ENCODE measurements around the gene AMY2B. TPM values are rescaled to one million over a fixed set of nuclear protein-coding genes. Genes with fewer than 3 reads are reported as not detected.

Gene AMY2B
- total and polyA plus RNA-seq, 9 of the 15 experiments (the other 6 are each of a cell fraction or from before 2014, with no cell fraction given), result 0.22 to 2.0 (median 0.49) TPM

DNA sequence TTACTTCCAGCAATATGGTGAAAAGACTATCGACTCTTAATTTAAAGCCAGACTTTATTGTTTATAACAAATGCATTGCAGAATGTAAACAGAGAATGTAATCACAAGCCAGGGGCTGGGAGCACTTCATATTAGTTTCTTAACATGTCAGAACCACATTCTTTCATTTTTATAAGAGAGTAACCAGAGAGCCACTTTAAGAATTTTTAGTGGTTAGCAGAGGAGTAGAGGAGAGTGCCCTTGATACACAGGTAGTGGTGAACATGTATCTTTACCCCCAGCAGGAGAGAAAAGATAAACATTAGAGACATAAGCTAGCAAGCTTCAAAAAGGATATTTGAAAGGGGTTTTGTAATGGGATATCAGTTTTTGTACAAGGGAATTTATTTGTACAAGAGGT, 11.1 kb downstream of the AMY2B start:
- Histone ChIP-seq H2AFZ (ENCODE audit: low read depth, low read length) (no peak overlapping the region), H3K4me3 (no peak overlapping the region), H3K27ac (ENCODE audit: extremely low read depth, low read depth, low read length) (no peak overlapping the region), H3K9ac (ENCODE audit: insufficient read depth in 1 of 2, low read depth in 2 of 2, low read length in 2 of 2) (no peak overlapping the region), H3K4me1 (replicated peaks in 1 of 2; ENCODE audit: control insufficient read depth in 2 of 2, insufficient read depth in 2 of 2, low read length in 2 of 2) (no peaks in the 10 kb centered on the region), H3K9me3 (replicated peaks; ENCODE audit: control insufficient read depth, insufficient read depth, low read depth, low read length) (no peaks in the 10 kb centered on the region), H4K20me1 (replicated peaks; ENCODE audit: control insufficient read depth, insufficient read depth, low read length) (no peaks in the 10 kb centered on the region), H3K79me2 (ENCODE audit: control insufficient read depth, insufficient read depth, low read length) (no peaks in the 10 kb centered on the region), H3K27me3 (ENCODE audit: control insufficient read depth in 2 of 2, insufficient read depth in 2 of 2, low read length in 2 of 2) (no peaks in the 10 kb centered on the region), H3K36me3 (ENCODE audit: control insufficient read depth, insufficient read depth, low read length) (no peaks in the 10 kb centered on the region), H3K9me1 (ENCODE audit: control insufficient read depth, insufficient read depth, low read length) (no peaks in the 10 kb centered on the region), H3K4me2 (ENCODE audit: insufficient read depth, low read length) (no peak overlapping the region)
- intact Hi-C loops (cut with micrococcal nuclease) (no loop called here), in situ Hi-C loops (cut with MboI) (no loop called here)
- no TSS peak for BruUV-seq (replicated peaks)
- TF ChIP-seq, protein P1, sequence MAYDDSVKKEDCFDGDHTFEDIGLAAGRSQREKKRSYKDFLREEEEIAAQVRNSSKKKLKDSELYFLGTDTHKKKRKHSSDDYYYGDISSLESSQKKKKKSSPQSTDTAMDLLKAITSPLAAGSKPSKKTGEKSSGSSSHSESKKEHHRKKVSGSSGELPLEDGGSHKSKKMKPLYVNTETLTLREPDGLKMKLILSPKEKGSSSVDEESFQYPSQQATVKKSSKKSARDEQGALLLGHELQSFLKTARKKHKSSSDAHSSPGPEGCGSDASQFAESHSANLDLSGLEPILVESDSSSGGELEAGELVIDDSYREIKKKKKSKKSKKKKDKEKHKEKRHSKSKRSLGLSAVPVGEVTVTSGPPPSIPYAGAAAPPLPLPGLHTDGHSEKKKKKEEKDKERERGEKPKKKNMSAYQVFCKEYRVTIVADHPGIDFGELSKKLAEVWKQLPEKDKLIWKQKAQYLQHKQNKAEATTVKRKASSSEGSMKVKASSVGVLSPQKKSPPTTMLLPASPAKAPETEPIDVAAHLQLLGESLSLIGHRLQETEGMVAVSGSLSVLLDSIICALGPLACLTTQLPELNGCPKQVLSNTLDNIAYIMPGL (CRISPR knock-in tag; IDR thresholded peaks at IDR 0.05), result no peak
- no peak for TF ChIP-seq SIN3A (IDR thresholded peaks at IDR 0.05; ENCODE audit: borderline replicate concordance in 2 of 2, control insufficient read depth in 1 of 2, low read depth in 2 of 2, low read length in 2 of 2)
- no peak for TF ChIP-seq LCOR (CRISPR knock-in tag; IDR thresholded peaks at IDR 0.05)
- TF ChIP-seq KLF13 (tag; IDR thresholded peaks at IDR 0.05; ENCODE audit: borderline replicate concordance, low read depth), result no peak
- ATAC-seq (no peak), FAIRE-seq (no peak), DNase-seq (ENCODE audit: extremely low read depth in 1 of 4, low spot score in 3 of 4) (no peak)
- CTCF ChIA-PET (ENCODE audit: low intra/inter-chr PET ratio), result no interaction called here
- WGBS (ENCODE audit: insufficient coverage, low coverage, missing lambda C conversion rate), result 0% methylated on average over 1 of the region's 1 CpG
- POLR2A ChIA-PET, result no interaction called here

Measured in K562 (cell line).